ENCODE results near the gene DTNBP1. TPM values are rescaled to one million over a fixed set of nuclear protein-coding genes. Genes with fewer than 3 reads are reported as not detected.

Gene DTNBP1
- total and polyA plus RNA-seq, 2 donors (not counting 3 experiments of a cell fraction or from before 2014, with no cell fraction given) = 24.3 to 28.9 TPM

- ChIA-PET POLR2A (interaction anchor here (0.6 kb wide), 1 partner anchor 28 kb away, joined by 4 read pairs; no protein-coding TSS in a partner anchor), CTCF (no interaction called here)
- Histone ChIP-seq H3K27me3 (ENCODE audit: control insufficient read depth in 2 of 2, insufficient read depth in 2 of 2, low read length in 2 of 2) (no peaks in the 10 kb centered on the region), H3K4me3 (replicated peaks in 1 of 3; ENCODE audit: insufficient read depth in 1 of 3, low read depth in 1 of 3, low read length in 3 of 3) (no peak overlapping the region), H3K36me3 (ENCODE audit: control insufficient read depth in 2 of 2, extremely low read depth in 1 of 2, insufficient read depth in 2 of 2, low read length in 2 of 2) (peaks cover 3 to 17% of the 10 kb centered on the region in 2 experiments), H3K79me2 (ENCODE audit: control insufficient read depth, insufficient read depth, low read length) (no peaks in the 10 kb centered on the region), H3K4me2 (ENCODE audit: insufficient read depth, low read length) (no peak overlapping the region), H4K20me1 (replicated peaks; ENCODE audit: control insufficient read depth, extremely low read depth, insufficient read depth, low read length) (no peaks in the 10 kb centered on the region), H3K27ac (ENCODE audit: insufficient read depth, low read depth, low read length) (no peak overlapping the region), H3K9me3 (replicated peaks; ENCODE audit: control insufficient read depth, insufficient read depth, low read length) (no peaks in the 10 kb centered on the region), H3K9ac (replicated peaks; ENCODE audit: extremely low read depth, insufficient read depth, low read length) (no peak overlapping the region), H3K9me1 (replicated peaks; ENCODE audit: control insufficient read depth, extremely low read depth, insufficient read depth, low read length) (no peaks in the 10 kb centered on the region), H3K4me1 (ENCODE audit: control insufficient read depth, extremely low read depth, insufficient read depth, low read length) (no peaks in the 10 kb centered on the region), H2AFZ (ENCODE audit: low read depth, low read length) (no peak overlapping the region)
- dilution Hi-C loops (cut with MboI; ENCODE audit: extremely low pct_ligation_motif_present, low sequenced_read_pairs) = no loop called here
- no TSS peak for BruUV-seq (replicated peaks)
- no peak for DNase-seq (ENCODE audit: low read depth, low spot score)
- TF ChIP-seq GATA2 (IDR thresholded peaks at IDR 0.05; ENCODE audit: insufficient read depth, insufficient read length, low read depth, low read length) = no peak
- no peak for TF ChIP-seq JUN (IDR thresholded peaks at IDR 0.05; ENCODE audit: borderline replicate concordance, insufficient read depth, insufficient read length, low read depth)
- TF ChIP-seq, protein P1, sequence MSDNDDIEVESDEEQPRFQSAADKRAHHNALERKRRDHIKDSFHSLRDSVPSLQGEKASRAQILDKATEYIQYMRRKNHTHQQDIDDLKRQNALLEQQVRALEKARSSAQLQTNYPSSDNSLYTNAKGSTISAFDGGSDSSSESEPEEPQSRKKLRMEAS (IDR thresholded peaks at IDR 0.05; ENCODE audit: insufficient read depth, insufficient read length) = no peak
- no peak for TF ChIP-seq POLR2A (IDR thresholded peaks at IDR 0.05; ENCODE audit: low read depth, low read length)
- no peak for TF ChIP-seq FOS (IDR thresholded peaks at IDR 0.05; ENCODE audit: borderline replicate concordance, insufficient read depth, low read length)
- no peak for TF ChIP-seq POLR2AphosphoS5 (IDR thresholded peaks at IDR 0.05; ENCODE audit: insufficient read depth, low read depth, low read length)
- no peak for TF ChIP-seq EZH2 (IDR thresholded peaks at IDR 0.05; ENCODE audit: borderline replicate concordance, low read depth, low read length, severe bottlenecking)
- TF ChIP-seq MYC (IDR thresholded peaks at IDR 0.05; ENCODE audit: low read depth, low read length) = no peak
- TF ChIP-seq, protein P2, sequence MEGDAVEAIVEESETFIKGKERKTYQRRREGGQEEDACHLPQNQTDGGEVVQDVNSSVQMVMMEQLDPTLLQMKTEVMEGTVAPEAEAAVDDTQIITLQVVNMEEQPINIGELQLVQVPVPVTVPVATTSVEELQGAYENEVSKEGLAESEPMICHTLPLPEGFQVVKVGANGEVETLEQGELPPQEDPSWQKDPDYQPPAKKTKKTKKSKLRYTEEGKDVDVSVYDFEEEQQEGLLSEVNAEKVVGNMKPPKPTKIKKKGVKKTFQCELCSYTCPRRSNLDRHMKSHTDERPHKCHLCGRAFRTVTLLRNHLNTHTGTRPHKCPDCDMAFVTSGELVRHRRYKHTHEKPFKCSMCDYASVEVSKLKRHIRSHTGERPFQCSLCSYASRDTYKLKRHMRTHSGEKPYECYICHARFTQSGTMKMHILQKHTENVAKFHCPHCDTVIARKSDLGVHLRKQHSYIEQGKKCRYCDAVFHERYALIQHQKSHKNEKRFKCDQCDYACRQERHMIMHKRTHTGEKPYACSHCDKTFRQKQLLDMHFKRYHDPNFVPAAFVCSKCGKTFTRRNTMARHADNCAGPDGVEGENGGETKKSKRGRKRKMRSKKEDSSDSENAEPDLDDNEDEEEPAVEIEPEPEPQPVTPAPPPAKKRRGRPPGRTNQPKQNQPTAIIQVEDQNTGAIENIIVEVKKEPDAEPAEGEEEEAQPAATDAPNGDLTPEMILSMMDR (IDR thresholded peaks at IDR 0.05; ENCODE audit: extremely low read depth in 1 of 2, insufficient read depth in 1 of 2, low read depth in 1 of 2, low read length in 2 of 2) = no peak
- intact Hi-C loops (cut with micrococcal nuclease) = no loop called here
- FAIRE-seq = no peak
Measured at GRCh38 chr6:15518057-15518456, 144.8 kb downstream of the DTNBP1 start.
